ENCODE results near the gene IL1RAPL2.
"Not testable (repeated sequence)": the region's sequence is repeated elsewhere in the genome, so short reads cannot be mapped to it uniquely, and the experiment has no call there.

Gene IL1RAPL2

DNA sequence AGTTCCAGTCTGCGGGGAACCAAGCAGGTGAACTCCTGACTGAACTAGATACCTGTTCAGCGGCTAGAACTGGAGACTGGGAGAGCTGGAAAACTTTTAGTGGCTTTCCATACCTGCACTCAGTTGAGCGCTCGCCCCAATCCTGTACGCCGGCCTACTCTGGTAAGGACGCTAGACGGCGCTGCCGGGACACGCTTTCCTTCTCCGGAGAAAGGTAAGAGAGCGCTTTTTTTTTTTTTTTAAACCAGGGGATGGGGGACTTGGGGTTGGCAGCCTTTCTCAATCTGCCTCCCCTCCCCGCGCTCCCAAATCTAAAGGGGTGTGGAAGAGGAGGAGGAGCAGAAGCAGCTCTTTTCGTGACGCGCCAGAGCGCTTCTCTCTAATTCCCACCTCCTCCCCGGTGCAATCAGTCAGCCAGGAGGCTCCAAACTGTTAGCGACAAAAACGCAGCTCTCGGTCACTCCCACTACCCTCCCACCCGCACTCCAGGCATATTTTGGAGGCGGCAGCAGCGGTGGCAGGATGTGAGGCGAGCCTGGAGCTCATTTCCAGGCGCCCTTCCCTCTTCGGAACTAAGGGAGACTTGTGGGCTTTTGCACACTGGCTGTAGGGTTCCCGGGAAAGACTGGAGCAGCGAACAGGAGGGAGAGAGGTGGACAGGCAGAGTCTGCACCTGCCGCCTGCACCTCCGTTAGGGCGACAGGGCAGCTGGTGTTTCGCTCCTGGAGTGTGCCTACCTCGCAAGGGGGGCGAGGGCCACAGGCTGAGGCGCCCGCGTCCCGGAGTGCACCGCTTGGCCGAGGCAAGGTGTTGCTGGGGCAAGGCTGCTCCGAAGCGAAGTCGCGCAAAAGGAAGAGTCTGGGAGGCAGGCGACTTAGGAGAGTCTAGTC is at the start of gene IL1RAPL2:
Gene IL1RAPL2, plus strand, starts transcription at position 409 of the 890 bp plus-strand sequence.
- peak within 1 kb of the TSS; percentile 64 for H3K9ac ChIP-seq (ENCODE audit: insufficient read length, low read depth)
- peak; percentile 57 for DNase-seq (ENCODE audit: low read depth, low spot score)
- H3K9me3 ChIP-seq (ENCODE audit: insufficient read depth, low read length) = no peaks in the 10 kb centered on the region
- TF ChIP-seq SUZ12 (IDR thresholded peaks at IDR 0.05; ENCODE audit: extremely low read depth, insufficient read depth, insufficient read length) = peak; percentile 13
- TF ChIP-seq ZNF274 (IDR thresholded peaks at IDR 0.05; ENCODE audit: low read depth, low read length) = no peak
- no peak for TF ChIP-seq YY1 (IDR thresholded peaks at IDR 0.05; ENCODE audit: insufficient read depth, insufficient read length)
- no peaks in the 10 kb centered on the region for H3K36me3 ChIP-seq (ENCODE audit: insufficient read depth, insufficient read length, low read length)
- H3K27me3 ChIP-seq (ENCODE audit: insufficient read depth, insufficient read length) = peaks cover 60% of the 10 kb centered on the region
- no peaks in the 10 kb centered on the region for H3K4me1 ChIP-seq (ENCODE audit: insufficient read depth, insufficient read length)
- H3K4me3 ChIP-seq (ENCODE audit: insufficient read length, low read depth) = peak within 1 kb of the TSS; percentile 63

DNA sequence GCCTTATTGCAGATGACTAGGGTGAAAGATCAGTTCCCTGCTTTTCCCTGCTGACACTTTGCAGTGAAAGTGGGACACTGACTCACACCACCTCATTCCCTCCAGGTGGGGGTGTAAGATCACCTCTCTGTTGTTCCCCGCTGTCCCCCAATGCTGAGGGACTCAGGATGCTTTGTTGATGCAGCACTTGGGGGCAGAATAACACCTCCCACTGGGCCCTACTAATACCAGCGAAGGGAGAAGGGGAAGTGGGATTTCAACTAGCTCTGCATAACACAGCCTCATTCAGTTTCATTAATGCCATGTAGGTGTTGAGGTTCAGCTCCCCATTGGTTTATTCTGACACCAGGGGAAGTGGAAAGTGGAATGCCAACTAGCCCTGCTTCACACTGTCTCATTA is 43.6 kb upstream of the IL1RAPL2 start:
- H3K4me1 ChIP-seq (ENCODE audit: insufficient read depth, insufficient read length) = no peaks in the 10 kb centered on the region
- no peak overlapping the region for H3K9ac ChIP-seq (ENCODE audit: insufficient read length, low read depth)
- H3K4me3 ChIP-seq (ENCODE audit: insufficient read length, low read depth) = no peak overlapping the region
- peak; percentile 55 for DNase-seq (ENCODE audit: low read depth, low spot score)
- TF ChIP-seq SUZ12 (IDR thresholded peaks at IDR 0.05; ENCODE audit: extremely low read depth, insufficient read depth, insufficient read length) = no peak
- TF ChIP-seq YY1 (IDR thresholded peaks at IDR 0.05; ENCODE audit: insufficient read depth, insufficient read length) = no peak
- TF ChIP-seq ZNF274 (IDR thresholded peaks at IDR 0.05; ENCODE audit: low read depth, low read length) = no peak
- H3K9me3 ChIP-seq (ENCODE audit: insufficient read depth, low read length) = no peaks in the 10 kb centered on the region
- no peaks in the 10 kb centered on the region for H3K36me3 ChIP-seq (ENCODE audit: insufficient read depth, insufficient read length, low read length)
- no peaks in the 10 kb centered on the region for H3K27me3 ChIP-seq (ENCODE audit: insufficient read depth, insufficient read length)

DNA sequence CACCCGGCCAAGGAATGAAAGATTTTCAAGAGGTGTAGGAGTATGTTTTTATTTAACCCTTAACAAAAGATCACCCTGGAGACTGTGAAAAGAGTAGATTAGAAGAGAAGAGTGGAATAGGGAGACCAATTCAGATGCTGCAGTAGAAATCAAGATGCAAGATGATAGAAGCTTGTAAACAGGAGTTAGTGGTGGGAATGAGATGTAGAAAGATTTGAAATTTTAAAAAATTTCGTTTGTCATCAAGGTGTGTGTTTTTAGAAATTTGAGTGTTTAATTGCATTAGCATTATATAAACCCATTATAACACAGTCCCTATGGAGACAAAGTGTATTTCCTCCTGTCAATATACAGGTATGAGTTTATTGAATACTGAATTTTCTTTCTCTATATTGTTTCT is 42.1 kb upstream of the IL1RAPL2 start:
- Histone ChIP-seq H3K27me3 (ENCODE audit: insufficient read depth, insufficient read length) (no peaks in the 10 kb centered on the region), H3K4me3 (ENCODE audit: insufficient read length, low read depth) (no peak overlapping the region), H3K4me1 (ENCODE audit: insufficient read depth, insufficient read length) (no peaks in the 10 kb centered on the region), H3K9me3 (ENCODE audit: insufficient read depth, low read length) (no peaks in the 10 kb centered on the region), H3K36me3 (ENCODE audit: insufficient read depth, insufficient read length, low read length) (no peaks in the 10 kb centered on the region), H3K9ac (ENCODE audit: insufficient read length, low read depth) (no peak overlapping the region)
- no peak for DNase-seq (ENCODE audit: low read depth, low spot score)
- TF ChIP-seq SUZ12 (IDR thresholded peaks at IDR 0.05; ENCODE audit: extremely low read depth, insufficient read depth, insufficient read length) (no peak), ZNF274 (IDR thresholded peaks at IDR 0.05; ENCODE audit: low read depth, low read length) (no peak), YY1 (IDR thresholded peaks at IDR 0.05; ENCODE audit: insufficient read depth, insufficient read length) (no peak)

DNA sequence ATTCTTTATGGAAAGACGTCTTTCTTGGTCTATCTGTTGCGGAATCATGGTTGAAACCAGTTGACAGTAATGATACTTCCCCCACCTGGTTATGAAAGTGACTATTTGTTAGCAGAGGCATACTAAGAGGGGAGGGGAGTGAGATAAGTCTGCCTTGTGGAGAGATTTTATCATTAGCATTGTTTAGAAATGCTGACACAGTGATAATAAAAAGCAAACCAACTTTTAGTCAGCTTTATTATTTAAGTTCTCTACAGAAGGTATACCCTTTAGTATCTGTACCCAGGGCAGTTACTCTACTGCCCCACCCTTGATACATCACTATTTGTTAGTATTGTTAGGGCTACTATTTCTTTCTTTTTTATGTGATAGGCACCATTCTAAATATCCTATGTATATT is 26.9 kb upstream of the IL1RAPL2 start:
- Histone ChIP-seq H3K4me3 (ENCODE audit: insufficient read length, low read depth) (no peak overlapping the region), H3K27me3 (ENCODE audit: insufficient read depth, insufficient read length) (no peaks in the 10 kb centered on the region), H3K36me3 (ENCODE audit: insufficient read depth, insufficient read length, low read length) (no peaks in the 10 kb centered on the region), H3K4me1 (ENCODE audit: insufficient read depth, insufficient read length) (no peaks in the 10 kb centered on the region), H3K9ac (ENCODE audit: insufficient read length, low read depth) (no peak overlapping the region), H3K9me3 (ENCODE audit: insufficient read depth, low read length) (no peaks in the 10 kb centered on the region)
- TF ChIP-seq SUZ12 (IDR thresholded peaks at IDR 0.05; ENCODE audit: extremely low read depth, insufficient read depth, insufficient read length) (no peak), YY1 (IDR thresholded peaks at IDR 0.05; ENCODE audit: insufficient read depth, insufficient read length) (no peak), ZNF274 (IDR thresholded peaks at IDR 0.05; ENCODE audit: low read depth, low read length) (no peak)
- DNase-seq (ENCODE audit: low read depth, low spot score) = no peak

DNA sequence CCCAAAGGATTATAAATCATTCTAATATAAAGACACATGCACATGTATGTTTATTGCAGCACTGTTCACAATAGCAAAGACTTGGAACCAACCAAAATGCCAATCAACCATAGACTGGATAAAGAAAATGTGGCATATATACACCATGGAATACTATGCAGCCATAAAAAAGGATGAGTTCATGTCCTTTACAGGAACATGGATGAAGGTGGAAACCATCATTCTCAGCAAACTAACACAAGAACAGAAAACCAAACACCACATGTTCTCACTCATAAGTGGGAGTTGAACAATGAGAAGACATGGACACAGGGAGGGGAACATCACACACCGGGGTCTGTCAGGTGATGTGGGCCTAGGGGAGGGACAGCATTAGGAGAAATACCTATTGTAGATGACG is 23.6 kb upstream of the IL1RAPL2 start:
- H3K9ac ChIP-seq (ENCODE audit: insufficient read length, low read depth); H3K36me3 ChIP-seq (ENCODE audit: insufficient read depth, insufficient read length, low read length); H3K4me3 ChIP-seq (ENCODE audit: insufficient read length, low read depth); H3K9me3 ChIP-seq (ENCODE audit: insufficient read depth, low read length); H3K27me3 ChIP-seq (ENCODE audit: insufficient read depth, insufficient read length); DNase-seq (ENCODE audit: low read depth, low spot score); H3K4me1 ChIP-seq (ENCODE audit: insufficient read depth, insufficient read length): not testable (repeated sequence)

DNA sequence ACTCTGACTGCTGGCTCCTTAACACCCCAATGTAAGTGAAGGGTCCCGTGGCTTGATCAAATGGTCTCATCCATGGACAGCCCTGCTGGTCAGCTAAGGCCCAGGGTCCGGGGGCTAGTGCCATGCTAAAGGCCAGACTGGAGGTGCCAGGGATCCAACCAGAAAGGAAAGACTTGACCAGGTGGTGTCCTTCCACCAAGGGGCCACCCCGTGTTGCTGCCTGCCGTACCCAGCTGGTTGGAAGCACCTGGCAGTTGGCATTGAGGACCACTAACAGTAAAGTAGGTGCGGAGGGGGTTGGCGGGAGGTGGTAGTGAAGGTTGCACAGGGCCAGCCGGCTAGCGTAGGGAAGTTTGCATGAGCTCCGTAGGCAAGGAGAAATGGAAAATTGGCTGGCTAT is 1.7 kb upstream of the IL1RAPL2 start:
- H3K9me3 ChIP-seq (ENCODE audit: insufficient read depth, low read length) = no peaks in the 10 kb centered on the region
- no peaks in the 10 kb centered on the region for H3K4me1 ChIP-seq (ENCODE audit: insufficient read depth, insufficient read length)
- no peak overlapping the region for H3K9ac ChIP-seq (ENCODE audit: insufficient read length, low read depth)
- peaks cover 52% of the 10 kb centered on the region for H3K27me3 ChIP-seq (ENCODE audit: insufficient read depth, insufficient read length)
- TF ChIP-seq ZNF274 (IDR thresholded peaks at IDR 0.05; ENCODE audit: low read depth, low read length) (no peak), SUZ12 (IDR thresholded peaks at IDR 0.05; ENCODE audit: extremely low read depth, insufficient read depth, insufficient read length) (no peak), YY1 (IDR thresholded peaks at IDR 0.05; ENCODE audit: insufficient read depth, insufficient read length) (no peak)
- no peak overlapping the region for H3K4me3 ChIP-seq (ENCODE audit: insufficient read length, low read depth)
- no peak for DNase-seq (ENCODE audit: low read depth, low spot score)
- H3K36me3 ChIP-seq (ENCODE audit: insufficient read depth, insufficient read length, low read length) = no peaks in the 10 kb centered on the region

DNA sequence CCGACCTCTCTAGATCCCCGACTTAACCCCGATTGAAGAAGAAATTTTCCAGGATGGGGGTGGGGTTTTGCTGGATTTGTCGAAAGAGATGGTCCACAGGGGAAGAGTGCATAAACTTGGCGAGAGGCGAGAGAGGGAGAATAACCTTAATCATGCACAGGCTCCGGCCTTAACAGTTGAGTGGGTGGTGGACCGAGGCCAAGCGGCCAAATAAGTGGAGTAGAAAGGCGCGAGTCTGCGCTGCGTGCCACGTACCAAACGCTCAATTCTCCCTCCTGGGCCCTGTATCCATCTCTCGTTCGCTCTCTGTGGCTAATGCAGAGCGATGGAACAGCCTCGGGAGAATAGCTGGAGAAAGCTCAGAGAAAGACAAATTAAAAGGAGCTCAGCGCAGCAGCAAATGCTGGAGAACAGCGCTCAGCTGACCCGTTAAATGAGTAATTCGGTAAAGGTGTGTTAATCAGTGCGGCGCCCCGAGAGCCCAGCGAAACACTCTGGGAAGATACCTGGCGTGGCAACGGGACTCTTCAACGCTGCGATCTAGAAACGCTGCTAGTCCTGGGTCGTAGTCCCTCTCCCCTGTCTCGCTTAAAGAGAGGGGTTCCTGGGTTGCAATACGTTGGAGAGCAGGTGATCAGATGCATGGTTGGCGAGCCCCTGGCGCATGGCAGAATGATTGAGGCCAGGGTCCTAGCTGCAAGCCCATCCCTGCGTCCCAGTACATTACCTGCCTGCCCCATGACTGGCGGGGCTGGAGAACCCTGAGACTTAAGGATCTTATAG is 887 bp upstream of the IL1RAPL2 start:
- no peak for DNase-seq (ENCODE audit: low read depth, low spot score)
- H3K4me1 ChIP-seq (ENCODE audit: insufficient read depth, insufficient read length) = no peaks in the 10 kb centered on the region
- peaks cover 59% of the 10 kb centered on the region for H3K27me3 ChIP-seq (ENCODE audit: insufficient read depth, insufficient read length)
- no peaks in the 10 kb centered on the region for H3K9me3 ChIP-seq (ENCODE audit: insufficient read depth, low read length)
- no peaks in the 10 kb centered on the region for H3K36me3 ChIP-seq (ENCODE audit: insufficient read depth, insufficient read length, low read length)
- no peak for TF ChIP-seq SUZ12 (IDR thresholded peaks at IDR 0.05; ENCODE audit: extremely low read depth, insufficient read depth, insufficient read length)
- no peak for TF ChIP-seq ZNF274 (IDR thresholded peaks at IDR 0.05; ENCODE audit: low read depth, low read length)
- no peak for TF ChIP-seq YY1 (IDR thresholded peaks at IDR 0.05; ENCODE audit: insufficient read depth, insufficient read length)
- H3K4me3 ChIP-seq (ENCODE audit: insufficient read length, low read depth) = no peak overlapping the region
- H3K9ac ChIP-seq (ENCODE audit: insufficient read length, low read depth) = no peak overlapping the region

Data from NT2/D1 (cell line).